Activated CD8-positive, alpha-beta memory T cell treated with anti-CD3 and anti-CD28 coated beads for 4 hours (primary cell): ENCODE data around the gene CDK9.
"Not testable (repeated sequence)": the region's sequence is repeated elsewhere in the genome, so short reads cannot be mapped to it uniquely, and the experiment has no call there.

Experiments used
- DNase-seq, 2 donors: peaks; one replicate each; pipeline ENCODE4 v3.0.0-alpha.2; 2020; ENCODE audit warnings: low read depth in 2 of 2

Gene CDK9

DNA sequence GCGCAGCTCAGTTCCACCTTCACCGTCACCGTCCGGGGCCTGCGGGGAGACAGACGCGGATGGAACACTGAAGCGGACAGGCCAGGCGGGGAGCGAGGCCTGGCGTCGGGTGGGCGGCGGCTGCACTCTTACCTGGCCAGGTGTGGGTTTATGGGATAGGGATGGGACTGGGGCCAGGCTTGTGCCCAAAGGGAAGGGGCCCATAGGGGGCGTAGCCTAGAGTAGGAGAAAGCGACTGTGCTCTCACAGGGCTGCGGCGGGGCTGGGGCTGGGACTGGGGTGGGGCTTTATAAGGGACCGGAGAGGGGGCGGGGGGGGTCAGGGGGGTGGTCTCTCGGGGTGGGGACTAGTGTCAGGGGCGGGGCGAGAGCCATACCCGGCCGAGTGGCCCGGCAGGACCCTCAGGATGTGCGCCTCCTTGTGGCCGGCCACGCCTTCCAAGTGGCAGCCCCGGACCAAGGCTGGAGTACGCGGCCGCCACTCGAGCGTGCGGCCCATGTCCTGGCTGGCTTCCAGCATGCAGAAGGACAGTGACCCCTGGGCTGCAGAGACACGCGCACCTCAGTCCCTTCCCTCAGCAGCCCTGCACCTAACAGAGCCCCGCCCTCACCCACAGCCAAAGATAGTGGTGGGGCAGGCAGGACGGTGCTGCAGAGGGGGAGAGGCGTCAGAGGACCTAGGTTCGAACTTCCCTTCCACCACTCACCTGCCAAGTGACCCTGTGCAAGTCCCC lies 39.7 kb downstream of the CDK9 start:
- no peak for DNase-seq

DNA sequence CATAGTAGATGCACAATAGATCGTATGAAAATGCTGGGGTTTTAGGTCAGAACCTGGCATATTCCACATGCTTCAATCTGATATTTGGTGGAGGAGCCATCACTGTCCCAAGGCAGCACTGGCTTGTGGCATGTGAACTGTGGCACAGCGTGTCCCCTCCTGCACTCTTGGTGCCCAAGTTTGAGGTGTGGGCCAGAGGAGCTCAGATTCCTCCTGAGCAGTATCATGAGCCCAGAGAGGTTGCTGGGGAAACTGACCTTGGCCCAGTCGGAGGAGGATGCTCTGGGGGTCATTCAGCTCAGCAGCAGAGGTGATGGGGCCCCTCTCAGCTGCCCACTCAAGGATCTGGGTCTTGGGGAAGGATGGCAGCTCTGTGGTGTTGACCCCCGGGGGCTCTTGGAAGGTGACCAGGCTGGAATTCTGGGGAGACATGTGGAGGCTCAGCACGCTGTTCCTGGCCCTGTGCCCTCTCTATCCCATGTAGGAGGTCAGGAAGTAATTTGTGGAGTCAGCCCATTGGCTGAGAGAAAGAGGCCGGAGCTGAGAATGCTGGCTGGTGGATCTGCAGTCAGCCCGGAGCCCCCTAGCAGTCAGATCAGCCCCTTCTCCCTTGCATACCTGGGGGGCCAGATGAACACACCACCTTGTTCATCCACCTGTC lies 40.5 kb downstream of the CDK9 start:
- no peak for DNase-seq

DNA sequence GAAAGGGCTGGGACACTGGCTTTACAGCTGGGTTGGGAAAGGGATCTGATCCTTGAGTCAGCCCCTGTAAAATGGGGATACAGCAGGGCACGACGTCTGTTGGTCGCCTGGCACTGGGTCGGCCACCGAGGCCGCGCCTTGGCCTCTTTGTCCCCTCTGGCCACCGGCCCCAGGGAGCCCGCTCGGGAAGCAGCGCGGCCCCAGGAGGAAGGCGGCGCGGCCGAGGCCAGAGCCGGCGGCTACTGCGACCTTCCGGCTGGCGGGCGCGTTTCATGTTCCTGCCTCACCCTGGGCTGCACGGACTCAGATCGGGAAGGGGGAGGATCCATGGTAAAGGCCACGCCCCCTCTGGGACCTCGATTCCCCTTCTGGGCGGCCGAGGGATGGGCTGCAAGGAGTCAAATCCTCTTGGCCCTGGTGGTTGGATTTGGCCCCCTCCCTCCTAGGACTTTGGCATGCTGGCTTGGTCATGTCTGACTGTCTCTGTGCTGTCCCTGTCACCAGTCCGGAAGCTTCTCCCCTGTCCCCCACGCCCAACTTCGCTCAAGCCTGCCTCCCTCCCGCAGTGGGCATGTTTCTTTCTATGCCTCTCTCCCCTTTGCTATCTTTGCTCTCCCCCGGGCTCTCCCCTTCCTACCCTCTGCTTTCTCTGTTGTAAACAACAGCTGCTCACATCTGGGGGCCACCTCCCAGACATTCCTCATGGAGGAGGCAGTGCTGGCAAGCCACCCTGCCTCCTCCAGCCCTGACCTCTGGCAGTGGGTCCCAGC lies 42.6 kb downstream of the CDK9 start:
- DNase-seq: no peak

DNA sequence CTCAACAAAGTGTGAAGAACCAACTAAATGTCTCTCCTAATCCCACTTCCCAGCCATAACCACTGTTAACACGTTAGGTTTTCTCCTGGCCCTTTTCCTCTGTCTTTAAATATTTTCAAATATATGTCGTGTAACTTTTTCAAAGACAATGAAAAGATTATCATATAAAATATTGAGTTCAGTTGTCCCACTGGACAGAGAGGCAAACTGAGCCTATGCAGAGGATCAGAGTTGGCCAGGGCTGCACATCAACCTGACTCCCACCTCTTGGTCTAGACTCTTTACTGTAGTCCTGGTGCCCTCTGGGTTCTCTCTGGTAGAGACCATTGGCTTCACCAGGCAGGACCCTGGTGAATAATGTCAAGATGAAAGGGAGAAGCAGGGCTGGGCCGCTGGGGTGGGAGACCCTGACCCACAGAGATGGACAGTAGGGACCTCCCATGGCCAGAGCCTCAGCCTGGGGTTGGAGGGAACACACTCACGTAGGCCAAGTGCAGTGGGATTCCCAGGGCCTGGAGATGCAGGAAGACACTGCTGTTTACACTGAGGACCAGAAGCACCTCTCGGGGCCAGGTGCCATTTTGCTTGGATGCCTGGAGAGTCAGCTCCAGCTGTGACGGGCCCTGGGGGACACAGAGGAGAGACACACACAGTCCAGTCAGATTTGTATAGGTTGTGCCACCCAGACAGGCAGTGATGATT lies 43.5 kb downstream of the CDK9 start:
- no peak for DNase-seq

DNA sequence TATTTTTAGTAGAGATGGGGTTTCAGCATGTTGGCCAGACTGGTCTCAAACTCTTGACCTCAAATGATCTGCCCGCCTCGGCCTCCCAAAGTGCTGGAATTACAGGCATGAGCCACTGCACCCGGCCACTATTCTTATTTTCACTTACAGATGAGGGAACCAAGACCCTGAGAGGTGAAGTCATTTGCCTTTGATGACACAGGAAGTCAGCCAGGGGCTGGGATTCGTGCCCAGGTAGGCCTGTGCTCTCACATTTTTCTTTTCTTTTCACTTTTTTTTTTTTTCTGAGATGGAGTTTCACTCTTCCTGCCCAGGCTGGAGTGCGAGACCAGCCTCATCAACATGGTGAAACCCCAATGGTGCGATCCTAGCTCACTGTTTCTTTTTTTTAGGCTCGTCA lies 46.4 kb downstream of the CDK9 start:
- no peak for DNase-seq

DNA sequence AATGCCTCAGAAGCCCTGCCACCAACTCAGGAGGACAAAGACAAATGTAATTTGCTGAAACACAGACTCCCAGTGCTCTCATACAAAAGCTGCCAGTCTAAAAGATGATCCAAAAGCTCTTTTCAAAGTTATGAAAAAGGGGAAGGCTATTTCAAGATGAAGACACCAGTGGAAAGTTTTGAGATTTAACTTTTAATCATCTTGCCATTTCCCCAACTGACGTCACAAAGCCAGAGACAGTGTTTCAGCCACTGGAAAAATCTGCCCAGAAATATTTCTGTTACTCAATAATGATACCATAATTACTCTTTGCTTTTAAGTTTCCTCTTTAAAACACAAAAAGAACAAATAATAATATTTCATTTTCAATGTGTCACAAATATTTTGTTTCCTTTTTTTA lies 47.7 kb downstream of the CDK9 start:
- DNase-seq: no peak

DNA sequence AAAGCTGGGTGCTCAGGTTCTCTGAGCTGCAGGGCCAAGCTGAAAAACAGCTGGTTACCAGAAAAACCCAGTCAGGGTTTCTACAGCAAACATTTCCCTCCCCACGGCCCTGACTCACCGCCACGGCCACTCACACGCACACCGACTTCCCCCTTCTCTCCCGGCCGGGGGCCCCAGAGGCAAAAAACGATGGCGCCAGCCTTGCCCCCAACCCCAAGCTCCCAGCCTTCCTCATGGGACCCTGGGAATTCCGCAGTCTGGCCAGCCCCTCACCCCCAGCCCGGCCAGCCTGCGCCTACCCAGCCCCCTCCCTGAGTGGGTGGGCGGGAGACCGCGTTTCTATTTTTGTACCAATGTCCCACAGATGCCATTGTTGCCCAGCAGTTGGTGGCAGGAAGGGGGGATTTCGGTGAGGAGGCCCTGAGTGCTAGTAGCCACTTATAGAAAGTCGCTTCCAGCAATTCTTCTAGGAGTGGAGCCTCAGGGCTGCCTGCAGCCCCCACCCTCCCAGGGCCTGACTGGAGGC lies 50.2 kb downstream of the CDK9 start:
- no peak for DNase-seq

DNA sequence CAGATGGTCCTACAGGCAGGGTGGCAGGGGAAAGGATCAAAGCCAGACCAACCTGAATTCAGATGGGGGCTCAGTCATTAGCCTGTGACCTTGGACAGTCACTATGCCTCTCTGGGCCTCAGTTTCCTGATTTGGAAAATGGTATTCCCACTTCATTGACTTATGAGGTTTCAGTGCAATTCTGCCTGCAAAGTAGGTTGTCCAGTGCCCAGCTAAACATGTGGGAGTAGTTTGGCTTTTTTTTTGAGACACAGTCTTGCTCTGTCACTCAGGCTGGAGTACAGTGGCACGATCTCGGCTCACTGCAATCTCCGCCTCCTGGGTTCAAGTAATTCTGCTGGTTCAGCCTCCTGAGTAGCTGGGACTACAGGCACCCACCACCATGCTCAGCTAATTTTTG lies 50.7 kb downstream of the CDK9 start:
- not testable (repeated sequence) for DNase-seq

DNA sequence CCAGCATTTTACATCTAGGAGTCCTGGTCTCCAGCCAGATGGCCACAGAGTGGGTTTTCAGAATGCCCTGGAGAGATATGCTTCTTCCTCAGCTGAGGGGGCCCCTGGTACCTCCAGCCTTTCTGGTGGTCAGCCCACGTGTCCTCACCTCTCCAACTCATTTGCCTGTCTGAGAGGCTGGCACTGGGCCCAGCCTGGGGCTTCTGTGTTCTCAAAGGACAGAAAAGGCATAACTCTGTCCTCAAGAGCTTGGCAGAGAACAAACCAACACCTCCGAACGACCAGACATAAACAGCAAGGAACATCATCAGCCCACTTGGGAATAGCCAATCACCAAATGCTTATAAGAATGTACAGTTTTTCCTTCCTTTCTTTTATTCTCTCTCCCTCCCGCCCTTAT lies 51.5 kb downstream of the CDK9 start:
- DNase-seq: no peak

DNA sequence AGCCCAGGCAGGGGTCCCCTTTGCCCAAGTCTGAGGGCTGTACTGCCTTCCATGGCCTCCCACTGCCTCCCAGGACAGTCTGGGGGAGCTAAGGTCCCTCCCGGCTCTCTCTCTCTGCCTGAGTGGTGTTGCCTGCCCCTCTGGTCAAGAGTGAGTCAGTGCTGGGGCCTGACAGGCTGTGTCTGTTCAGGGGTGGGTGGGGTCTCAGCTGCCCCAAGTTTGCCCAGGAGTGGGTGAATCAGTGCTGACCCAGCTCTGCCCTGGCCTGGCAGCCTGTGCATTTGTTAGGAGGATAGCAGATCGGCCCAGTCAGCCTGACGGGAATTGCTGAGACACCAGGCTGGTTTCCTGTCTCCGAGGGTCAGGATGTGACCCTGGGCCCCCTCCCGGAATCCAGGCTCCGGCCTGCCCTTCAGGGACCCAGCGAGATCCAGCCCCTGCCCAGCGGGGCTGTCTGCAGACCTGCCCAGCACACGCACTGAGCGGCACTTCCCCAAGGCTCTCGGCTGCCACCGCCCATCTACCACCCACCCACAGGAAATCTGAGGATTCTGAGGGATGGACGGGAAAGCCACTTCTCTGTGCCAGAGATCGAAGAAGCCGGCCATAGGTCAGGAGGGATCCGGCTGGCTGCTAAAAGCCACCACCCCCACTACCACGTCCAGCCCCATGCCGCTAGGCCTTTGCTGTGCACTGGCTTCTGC lies 52.7 kb downstream of the CDK9 start:
- DNase-seq: no peak
